NCI-H345 (cell line): ENCODE data around the gene SORBS2.
A peak's percentile ranks its signal among the peaks of the same experiment; 100 is the strongest.

Experiments used
- DNase-seq: peaks from one replicate; lab custom pipeline; 2025; lab: John Stamatoyannopoulos, UW

Gene SORBS2

DNA sequence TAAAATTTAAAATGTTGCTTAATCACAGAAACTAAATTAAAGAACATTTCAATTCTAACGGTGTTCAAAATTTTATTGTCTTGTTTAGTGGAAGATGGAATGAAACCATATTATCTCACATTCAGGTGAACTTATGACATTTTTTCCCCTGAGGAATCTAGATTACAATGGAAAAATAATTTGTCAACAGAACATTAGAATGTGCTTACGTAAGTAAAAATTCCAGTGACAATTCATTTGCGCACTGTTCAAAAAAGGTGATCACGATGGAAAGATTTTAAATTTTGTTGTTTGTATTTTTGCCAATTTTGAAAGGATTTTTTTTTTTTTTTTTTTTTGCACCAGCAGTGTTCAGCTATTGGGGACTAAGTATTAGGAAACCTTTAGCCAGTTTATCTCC lies 23.3 kb upstream of the SORBS2 start:
- DNase-seq: no peak

DNA sequence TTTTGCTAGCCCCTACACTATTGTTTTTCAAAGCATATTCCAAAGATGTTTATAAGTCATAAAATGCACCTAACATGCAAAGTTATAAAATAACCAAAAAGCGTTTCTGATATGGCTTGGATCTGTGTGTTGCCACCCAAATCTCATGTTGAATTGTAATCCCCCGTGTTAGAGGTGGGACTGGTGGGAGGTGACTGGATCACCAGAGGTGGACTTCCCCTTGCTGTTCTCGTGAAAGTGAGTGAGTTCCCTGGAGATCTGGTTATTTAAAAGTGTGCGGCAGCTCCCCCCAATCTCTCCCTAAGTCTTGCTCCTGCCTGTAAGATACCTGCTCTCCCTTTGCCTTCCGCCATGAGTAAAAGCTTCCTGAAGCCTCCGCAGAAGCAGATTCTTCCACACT lies 22.8 kb upstream of the SORBS2 start:
- DNase-seq: no peak

DNA sequence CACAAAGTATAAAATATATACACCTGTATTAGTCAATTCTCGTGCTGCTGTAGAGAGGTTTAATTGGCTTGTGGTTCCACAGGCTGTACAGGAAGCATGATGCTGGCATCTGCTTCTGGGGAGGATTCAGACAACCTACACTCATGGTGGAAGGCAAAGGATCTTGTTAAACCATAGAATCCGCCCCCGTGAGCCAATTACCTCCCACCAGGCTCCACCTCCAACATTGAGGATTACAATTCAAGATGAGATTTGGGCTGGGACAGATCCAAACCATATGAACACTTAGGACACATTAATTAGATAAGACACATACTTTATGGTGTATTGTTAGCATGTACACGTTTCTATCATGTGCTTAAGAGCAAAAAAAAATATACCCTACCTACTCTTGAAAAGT lies 22.1 kb upstream of the SORBS2 start:
- DNase-seq: no peak

DNA sequence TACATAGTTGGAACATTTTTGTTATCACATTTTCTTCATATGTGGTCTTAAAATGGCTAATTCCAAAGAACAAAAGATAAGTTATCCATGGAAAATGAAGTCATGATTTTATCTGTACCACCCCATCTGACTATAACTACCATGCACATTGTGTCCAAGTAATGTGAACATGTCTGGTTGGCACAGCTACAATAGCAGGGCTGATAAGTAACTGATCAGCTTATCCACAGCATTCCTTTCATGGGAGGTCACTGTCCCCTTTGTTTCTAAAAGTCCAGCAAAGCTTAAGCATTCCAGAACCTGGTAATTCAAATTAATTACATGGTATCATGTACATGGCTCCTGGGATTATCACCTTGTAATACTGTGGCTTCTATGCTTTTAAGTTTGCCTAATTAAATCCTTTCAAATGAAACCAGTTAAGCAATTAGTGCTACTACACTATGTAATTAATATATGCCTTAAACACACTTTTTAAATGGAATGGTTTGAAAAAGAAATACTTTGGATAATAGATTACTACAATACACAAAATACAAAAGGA lies 21.1 kb upstream of the SORBS2 start:
- no peak for DNase-seq

DNA sequence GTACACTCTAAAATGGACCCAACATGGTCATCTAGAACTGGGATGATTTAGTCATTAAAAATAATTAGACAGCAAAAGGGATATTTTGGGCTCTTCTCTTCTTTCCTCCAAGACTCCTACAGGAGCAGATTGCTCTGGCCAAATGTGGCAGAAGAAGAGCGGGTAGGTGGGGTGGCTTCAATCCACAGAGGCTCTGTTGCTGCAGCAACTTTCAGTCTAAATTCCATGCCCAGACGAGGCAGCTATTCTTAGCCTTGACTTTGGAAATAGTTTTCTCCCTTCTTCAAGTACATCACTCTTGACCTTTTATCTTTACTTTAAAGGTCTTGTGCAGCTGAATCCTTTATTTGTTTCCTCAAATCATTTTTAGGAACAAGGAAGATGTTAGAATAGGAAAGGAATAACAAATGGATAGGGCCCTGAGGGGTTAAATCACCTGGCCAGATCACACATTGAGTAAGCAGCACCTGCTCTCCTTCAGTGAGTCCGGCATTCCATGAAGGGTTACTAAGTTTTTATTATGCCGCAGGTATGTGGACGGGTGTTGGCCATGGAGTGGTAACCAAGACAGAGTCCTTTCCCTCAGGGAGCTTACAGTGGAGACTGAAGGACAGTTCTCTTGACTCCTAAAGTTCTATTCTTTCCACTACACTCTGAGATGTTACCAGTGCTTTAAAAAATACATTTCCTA lies 19.3 kb upstream of the SORBS2 start:
- DNase-seq: no peak

DNA sequence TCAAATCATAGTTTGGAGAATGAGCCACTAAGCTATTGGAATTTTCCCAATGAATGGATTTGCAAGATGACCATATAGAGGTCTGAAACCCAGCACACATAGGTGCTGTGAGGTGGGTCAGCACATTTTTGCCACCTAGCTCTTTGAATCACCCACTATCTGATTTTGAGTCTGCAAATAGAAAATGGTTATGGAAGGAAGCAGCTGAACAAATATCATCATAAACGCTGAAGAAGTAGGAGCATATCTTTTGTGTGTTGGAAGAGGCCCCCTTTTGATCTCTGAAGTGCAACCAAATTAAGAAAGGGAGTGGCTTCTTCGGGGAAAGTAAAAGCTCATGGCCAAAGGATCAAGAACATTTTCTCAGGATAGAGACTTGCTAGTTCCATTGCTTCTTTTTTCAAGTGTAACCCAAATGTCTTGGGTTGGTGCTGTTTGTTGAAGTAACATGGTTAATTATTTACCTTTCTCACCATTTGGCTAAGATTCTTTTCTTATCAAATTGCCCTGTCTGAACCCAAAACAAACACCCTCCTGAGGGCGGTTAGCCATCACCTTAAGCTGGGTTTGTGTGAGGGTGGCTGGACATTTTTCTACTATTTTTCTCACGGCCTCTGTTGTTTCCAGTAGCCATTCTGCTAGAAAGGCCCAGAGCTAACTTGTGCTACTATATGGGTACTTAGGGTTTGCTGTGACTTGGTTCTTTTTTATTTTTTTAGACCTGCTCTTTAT lies 18.4 kb upstream of the SORBS2 start:
- DNase-seq: no peak

DNA sequence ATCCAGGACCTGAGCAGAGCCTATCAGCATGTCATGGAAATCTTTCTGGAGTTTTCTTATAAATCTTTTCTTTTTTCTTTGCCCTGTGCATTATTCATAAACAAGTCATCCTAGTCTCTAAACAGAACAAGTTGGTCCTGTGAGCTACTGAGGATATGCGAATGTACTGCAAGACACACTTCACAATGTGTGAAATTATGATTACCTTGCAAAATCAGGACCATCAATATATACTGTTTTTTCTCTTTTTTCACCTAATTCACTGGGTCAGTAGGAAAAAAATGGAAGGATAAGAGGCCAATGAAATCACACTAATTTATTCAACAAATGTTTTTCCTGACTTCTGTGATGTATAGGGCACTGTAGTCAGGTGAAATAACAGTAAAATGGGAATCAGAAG lies 14.4 kb upstream of the SORBS2 start:
- DNase-seq: no peak

DNA sequence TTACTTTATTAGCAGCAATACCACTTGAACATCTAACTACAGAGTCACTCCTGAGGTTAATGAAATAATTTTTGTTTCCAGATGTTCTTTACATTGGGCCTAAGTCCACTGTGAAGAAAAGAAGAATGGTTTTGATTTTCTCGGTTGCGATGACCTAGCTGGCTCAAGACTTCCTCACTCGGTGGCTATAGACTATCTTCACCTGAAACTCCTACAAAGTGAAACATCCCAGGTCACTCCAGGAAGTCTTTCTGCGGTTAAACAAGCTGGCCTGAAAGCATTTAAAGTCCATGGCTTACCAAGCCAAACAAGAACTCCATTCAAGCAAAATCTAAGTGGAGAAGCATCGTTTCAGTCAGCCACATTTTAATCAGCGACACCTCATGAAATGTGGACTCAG lies 13.7 kb upstream of the SORBS2 start:
- DNase-seq: no peak

DNA sequence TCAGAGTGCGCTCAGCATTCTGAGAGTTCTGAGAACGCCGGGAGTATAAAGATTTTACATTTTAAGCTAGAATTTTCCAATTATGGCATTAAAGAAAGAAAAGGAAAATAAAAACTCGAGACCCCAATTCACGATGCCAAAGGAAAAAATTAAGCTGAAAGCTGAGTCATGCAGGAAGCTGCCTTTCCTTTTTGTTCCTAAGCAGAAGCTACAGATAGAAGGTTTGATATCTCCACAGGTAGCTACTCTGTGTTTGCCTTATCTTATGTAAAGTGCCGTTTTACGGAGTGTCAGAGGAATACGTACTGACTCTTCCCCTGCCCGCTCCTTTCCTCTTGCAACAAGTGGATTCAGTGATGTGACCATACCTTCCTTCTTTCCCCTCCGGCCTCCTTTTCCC lies 10.8 kb upstream of the SORBS2 start:
- DNase-seq: no peak

DNA sequence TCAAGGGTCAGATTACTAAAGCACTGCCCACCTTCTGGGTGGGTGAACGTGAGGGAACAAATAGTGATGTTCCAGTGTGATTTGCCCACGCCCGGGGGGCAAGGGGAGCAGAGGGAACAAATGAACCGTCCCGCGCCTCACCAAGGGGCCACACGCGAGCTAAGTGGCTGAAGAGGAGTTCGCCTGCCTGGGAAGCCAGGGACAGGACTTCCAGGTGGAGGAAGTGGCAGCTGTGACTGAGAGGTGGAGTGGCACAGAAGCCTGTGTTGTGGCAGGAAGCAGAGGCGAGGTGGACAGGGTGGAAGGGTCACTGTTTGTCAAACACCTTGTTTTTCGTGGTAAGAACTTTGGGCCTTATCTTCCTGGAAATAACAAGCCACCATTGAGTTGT lies 9.0 kb upstream of the SORBS2 start:
- DNase-seq: no peak

DNA sequence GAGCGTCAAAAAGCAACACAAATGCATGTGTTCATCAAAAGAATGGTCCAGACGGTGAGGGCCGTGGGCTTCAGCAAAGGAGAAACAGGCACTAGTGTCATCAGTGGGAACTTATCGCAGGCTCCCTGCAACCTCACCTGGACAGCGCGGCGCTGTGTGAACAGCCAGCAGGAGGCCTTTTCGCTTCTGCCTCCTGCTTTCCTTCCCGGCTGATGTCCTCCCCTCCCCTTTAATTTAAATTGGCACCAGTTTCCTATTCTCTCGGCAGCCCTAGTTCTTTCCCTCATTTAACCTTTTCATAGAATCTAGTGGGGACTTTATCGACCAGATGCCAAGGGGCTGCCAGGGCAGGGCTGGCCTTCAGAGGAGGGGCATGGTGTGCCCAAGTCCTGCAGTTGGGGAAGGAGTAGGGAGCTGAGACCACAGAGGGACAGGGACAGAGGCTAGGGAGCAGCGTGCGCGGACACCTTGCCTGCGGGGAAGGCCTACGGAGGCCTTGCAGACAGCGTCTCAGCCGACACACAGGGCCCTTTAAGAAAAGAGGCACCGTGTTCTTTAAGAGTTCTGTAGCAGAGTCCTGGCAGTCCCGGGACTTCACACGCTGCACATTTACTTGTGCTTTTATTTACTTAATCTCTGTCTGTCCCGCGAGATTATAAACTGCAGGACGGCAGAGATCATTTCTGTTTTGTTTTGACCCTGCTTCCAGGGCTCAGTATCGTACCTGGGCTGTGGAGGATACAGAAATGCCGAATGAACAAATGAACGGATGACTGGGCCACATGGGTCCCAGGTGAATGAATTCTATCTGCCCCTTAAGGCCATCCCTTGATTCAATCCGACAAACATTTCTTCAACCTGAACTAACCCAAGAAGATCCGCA lies 8.4 kb upstream of the SORBS2 start:
- peak; percentile 33 for DNase-seq

DNA sequence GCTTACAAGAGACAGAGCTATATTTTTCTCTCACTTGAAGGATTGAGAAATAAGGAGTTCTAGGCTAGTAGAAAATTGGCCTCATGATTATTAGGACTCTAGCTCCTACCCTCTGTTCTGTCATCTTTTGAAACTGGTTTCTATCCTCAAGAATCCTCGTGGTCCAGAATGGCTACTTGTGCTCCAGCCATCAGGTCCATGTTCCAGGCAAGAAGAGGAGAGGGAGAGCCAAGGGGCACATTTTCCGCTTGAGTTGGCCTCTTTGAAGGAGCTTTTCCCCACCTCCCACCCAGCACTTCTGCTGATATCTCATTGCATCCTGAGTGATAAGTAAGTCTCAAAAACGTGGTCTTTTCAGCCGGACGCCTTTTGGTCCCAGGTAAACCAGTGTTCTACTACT lies 7.2 kb upstream of the SORBS2 start:
- no peak for DNase-seq

DNA sequence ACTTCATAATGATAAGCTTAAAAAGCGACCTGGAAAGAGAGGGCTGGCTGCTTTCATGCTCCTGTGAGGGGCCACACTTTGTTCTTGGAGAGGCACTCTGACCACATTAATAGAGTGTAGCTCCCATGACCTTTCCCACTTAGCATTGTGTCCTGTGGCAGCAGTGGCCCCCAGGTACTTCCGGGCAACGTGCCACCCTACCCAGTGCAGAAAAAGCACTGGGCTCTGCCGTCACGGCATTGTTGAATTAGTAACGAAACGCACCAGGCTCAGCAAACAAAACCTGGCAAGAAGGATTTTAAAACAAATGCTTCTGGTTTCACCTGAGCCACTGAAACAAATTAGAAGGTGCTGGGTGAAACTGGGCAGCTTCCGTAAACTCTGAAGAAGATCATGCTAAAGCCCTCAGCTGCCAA lies 5.4 kb upstream of the SORBS2 start:
- DNase-seq: peak; percentile 55

DNA sequence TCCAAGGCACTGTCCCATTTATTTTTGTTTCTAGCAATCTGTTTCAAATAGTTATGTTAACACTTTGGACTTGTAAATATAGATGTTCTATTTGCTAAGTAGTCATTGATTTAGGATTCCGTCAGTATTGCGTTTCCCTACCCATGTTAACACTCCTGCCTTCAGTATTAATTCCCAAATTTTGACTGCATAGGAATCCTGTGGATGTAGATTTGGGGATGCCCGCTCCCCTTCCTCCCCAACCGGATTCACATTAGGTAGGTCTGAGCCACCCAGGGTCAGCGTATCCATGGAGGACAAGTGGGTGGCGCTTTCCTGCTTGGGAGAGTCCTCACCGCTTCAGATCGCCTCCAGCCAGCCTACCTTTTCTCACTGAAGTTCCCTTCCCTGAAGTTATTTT lies 1.1 kb upstream of the SORBS2 start:
- no peak for DNase-seq

DNA sequence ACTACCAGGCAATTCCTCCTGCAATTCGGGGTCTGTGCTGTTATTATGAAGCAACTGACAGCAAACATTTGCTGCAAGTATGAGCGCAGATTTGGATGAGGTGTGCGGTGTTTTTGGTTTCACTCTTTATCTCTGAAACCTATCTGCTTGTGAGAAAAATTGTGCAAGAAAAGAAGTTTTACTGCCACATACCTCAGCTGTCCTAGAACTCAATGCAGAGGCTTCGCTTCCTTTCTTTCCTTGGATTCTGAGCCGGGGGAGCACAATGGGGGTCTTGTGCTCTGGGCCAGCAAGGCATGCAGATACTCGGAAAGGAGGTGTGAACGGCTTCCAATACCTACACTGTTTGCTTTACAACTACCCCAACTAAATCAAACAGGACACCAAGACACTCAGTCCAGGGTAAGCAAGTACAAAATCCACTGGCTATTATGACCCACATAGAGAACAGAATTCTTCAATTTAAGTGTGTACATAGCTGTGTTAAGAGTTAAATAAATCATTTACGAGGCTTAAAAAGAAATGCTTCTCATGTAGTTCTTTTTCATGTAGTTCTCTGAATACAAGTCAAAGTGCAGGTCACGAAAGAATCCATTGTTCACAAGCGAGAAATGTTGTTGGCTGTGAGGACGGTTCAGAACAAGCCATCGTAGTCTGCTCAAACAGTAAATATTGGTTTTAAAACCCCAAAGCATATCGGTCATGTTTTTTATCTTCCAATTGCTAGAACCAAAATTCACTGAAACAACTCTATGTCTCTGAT lies 1.1 kb downstream of the SORBS2 start:
- DNase-seq: no peak

DNA sequence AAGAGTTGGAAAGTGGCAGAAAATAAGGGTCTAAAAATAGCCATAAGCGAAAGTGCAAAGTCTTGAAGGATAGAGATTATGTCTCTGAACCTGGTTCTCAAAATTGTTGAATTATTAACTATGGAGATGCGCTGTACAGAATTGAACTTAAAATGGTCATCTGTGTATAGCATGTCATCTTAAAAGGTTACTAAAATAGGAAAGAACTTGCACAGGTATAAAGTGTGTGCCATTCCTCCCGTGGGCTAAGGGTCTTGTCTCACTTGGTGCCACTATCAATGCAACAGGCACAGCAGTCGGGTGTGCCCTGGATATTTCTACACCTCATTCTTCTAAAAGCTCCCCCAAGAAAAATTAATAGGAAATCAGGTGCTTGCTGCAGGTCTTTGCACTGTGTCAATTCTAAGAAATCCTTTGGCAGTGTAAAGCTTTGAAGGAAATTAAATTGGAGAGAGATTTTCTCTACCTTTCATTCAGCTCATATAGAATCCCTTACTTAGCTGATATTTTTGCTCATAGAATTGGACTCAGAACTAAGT lies 2.4 kb downstream of the SORBS2 start:
- DNase-seq: no peak

DNA sequence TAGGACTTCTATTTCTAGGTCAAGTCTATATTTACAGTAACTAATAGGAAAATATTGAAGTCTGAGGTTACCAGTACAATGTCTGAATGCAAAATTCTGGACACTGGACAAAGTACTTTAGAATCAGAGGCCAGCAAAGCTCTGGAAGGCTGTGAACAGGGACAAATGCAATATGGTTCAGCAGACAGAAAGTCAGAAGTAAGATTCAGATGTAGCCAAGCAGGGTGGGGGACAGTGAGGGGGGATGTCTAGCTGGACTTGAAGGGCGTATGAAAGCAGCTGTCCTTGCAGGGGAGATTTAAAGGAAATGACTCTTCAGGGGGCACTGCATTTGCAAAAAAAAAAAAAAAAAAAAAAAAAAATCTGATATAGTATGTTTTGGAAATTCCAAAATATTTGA lies 2.9 kb downstream of the SORBS2 start:
- no peak for DNase-seq

DNA sequence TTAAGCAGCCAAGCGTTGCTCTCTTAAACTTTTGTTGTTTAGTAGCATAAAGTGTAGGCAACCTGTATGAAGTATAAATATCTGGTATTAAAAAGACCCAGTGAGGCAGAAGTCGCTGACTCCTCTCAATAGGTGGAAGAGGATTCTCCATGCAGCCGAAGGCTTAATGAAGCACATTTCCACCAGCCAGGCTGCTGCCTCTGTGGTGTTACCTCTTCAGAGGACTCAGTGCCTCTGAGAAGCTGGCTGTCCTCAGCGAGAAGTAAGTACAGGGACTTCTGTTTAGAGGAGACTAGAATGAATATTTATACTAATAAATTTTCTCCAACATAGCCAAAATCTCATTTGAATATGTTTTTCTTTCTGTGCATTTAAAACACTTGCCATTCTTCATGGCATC lies 6.0 kb downstream of the SORBS2 start:
- no peak for DNase-seq

DNA sequence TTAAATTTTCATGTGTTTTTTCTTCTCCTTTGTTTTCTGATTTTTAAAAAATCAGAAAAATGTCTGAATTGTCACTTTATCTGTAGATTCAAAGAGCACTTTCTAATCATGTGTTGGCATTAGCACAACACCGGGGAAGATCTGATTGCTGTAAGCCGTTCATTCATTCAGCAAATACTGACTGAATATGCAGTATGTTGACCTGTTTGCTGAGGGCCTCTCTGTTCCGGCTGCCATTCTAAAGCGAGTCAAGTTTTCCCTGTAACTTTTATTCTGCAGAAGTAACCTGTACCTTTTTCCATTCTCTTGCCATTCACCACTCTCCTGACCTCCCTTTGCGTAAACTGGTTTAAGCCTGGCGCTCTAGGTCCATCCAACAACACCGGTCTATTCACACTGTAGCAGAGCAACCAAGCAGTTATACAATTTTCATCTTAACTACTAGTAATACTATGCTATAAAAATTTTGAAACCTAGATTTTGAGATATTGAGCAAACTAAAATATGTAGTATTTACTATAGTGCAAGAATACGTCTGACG lies 6.7 kb downstream of the SORBS2 start:
- no peak for DNase-seq

DNA sequence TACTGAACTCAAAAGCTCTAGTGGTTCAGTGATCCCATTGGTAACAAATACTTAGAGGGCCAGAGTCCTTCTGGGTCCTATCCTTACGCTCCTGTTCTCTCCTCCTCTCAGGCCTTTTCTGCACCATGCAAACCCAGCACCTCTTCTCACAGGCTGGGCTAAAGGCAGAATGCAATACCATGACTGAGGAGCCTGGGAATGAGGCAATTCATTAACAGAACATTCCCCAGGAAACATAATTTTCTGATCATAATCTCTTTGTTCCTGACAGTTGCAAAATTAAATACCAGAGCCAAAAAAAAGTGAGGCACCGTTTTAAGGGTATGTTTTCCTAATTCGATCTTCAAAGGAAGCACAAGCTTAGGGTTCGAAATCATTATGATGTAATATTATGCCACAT lies 9.0 kb downstream of the SORBS2 start:
- no peak for DNase-seq

DNA sequence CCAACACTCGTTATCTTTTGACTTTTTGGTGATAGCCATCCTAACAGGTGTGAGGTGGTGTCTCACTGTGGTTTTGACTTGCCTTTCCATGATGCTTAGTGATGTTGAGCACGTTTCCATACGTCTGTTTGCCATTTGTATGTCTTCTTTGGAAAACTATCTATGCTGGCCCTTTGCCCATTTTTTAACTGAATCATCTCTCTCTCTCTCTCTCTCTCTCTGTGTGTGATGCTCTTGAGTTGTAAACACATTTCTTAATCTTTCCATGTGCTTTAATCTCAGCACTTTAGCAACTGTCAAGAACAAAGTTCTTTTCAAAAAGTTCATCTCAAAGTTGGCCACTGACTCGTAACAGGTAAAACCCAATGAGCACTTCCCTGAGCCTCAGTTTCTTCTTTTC lies 10.5 kb downstream of the SORBS2 start:
- no peak for DNase-seq
